H9 (cell line): ENCODE data around the gene NUDT22. TPM values are rescaled to one million over a fixed set of nuclear protein-coding genes. Genes with fewer than 3 reads are reported as not detected.

Source experiments
- DNase-seq: peaks from one replicate; pipeline ENCODE4 v3.0.0-alpha.2; 2017
- H2AFZ ChIP-seq: one replicate; pipeline ENCODE4 v1.6.1; 2013; ENCODE audit warnings: mild to moderate bottlenecking, low read length, control low read depth, moderate library complexity
- H2AK5ac ChIP-seq: 2 replicates; pipeline ENCODE4 v1.6.1; 2013; ENCODE audit warnings: low read length, control low read depth, mixed read lengths; ENCODE audit not compliant: insufficient read length
- H2BK120ac ChIP-seq: one replicate; pipeline ENCODE4 v1.6.1; 2013; ENCODE audit warnings: low read depth, mild to moderate bottlenecking, low read length, control low read depth, inconsistent platforms; ENCODE audit not compliant: poor library complexity, severe bottlenecking
- H2BK12ac ChIP-seq: 2 replicates; pipeline ENCODE4 v1.6.1; 2013; ENCODE audit warnings: low read length, control low read depth, mixed read lengths, low read depth; ENCODE audit not compliant: insufficient read length
- H2BK15ac ChIP-seq: 2 replicates; pipeline ENCODE4 v1.6.1; 2013; ENCODE audit warnings: low read depth, low read length, control low read depth
- H2BK20ac ChIP-seq: one replicate; pipeline ENCODE4 v1.6.1; 2013; ENCODE audit warnings: low read depth, mild to moderate bottlenecking, low read length, control low read depth, inconsistent platforms; ENCODE audit not compliant: poor library complexity, severe bottlenecking
- H2BK5ac ChIP-seq: 2 replicates; pipeline ENCODE4 v1.6.1; 2013; ENCODE audit warnings: low read length, control low read depth, mixed read lengths; ENCODE audit not compliant: insufficient read length
- H3K14ac ChIP-seq: 2 replicates; pipeline ENCODE4 v1.6.1; 2013; ENCODE audit warnings: low read length, control low read depth; ENCODE audit not compliant: insufficient read depth
- H3K18ac ChIP-seq: 2 replicates; pipeline ENCODE4 v1.6.1; 2013; ENCODE audit warnings: low read depth, mild to moderate bottlenecking, mixed read lengths, low read length, control low read depth; ENCODE audit not compliant: insufficient read length
- H3K23ac ChIP-seq: 2 replicates; pipeline ENCODE4 v1.6.1; 2013; ENCODE audit warnings: low read length, control low read depth, mixed read lengths, low read depth; ENCODE audit not compliant: insufficient read length
- H3K23me2 ChIP-seq: 2 replicates; pipeline ENCODE4 v1.6.1; 2013; ENCODE audit warnings: low read depth, mild to moderate bottlenecking, mixed read lengths, low read length, control low read depth; ENCODE audit not compliant: insufficient read length, poor library complexity, severe bottlenecking
- H3K27ac ChIP-seq: 2 replicates; pipeline ENCODE4 v1.5.1; 2013; ENCODE audit warnings: low read length, control low read depth, mixed read lengths, low read depth; ENCODE audit not compliant: insufficient read length
- H3K27me3 ChIP-seq: 2 replicates; pipeline ENCODE4 v1.6.1; 2013; ENCODE audit warnings: low read length, control low read depth, inconsistent platforms; ENCODE audit not compliant: insufficient read depth
- H3K4ac ChIP-seq: 2 replicates; pipeline ENCODE4 v1.6.1; 2013; ENCODE audit warnings: low read depth, mild to moderate bottlenecking, control low read depth, inconsistent platforms, low read length, moderate library complexity
- H3K4me1 ChIP-seq: 2 replicates; pipeline ENCODE4 v1.6.1; 2013; ENCODE audit warnings: low read length, control low read depth, inconsistent platforms; ENCODE audit not compliant: insufficient read depth
- H3K4me2 ChIP-seq: 2 replicates; pipeline ENCODE4 v1.6.1; 2013; ENCODE audit warnings: low read length, control low read depth, mixed read lengths; ENCODE audit not compliant: insufficient read length, insufficient read depth
- H3K56ac ChIP-seq: 2 replicates; pipeline ENCODE4 v1.6.1; 2013; ENCODE audit warnings: low read depth, mild to moderate bottlenecking, mixed read lengths, low read length, control low read depth; ENCODE audit not compliant: insufficient read length
- H3K79me1 ChIP-seq: 2 replicates; pipeline ENCODE4 v1.6.1; 2013; ENCODE audit warnings: low read depth, mild to moderate bottlenecking, moderate library complexity, low read length, control low read depth, inconsistent platforms; ENCODE audit not compliant: insufficient read depth, poor library complexity, severe bottlenecking
- H3K79me2 ChIP-seq: 2 replicates; pipeline ENCODE4 v1.6.1; 2013; ENCODE audit warnings: low read length, control low read depth, inconsistent platforms; ENCODE audit not compliant: insufficient read depth
- H3K9ac ChIP-seq: 2 replicates; pipeline ENCODE4 v1.6.1; 2013; ENCODE audit warnings: low read length, control low read depth, mixed read lengths; ENCODE audit not compliant: insufficient read length; ENCODE audit errors: extremely low read depth
- H3K9me3 ChIP-seq: one replicate; pipeline ENCODE4 v1.6.1; 2013; ENCODE audit warnings: low read depth, low read length, inconsistent platforms; ENCODE audit not compliant: control insufficient read depth
- H3T11ph ChIP-seq: one replicate; pipeline ENCODE4 v1.6.1; 2013; ENCODE audit warnings: mild to moderate bottlenecking, low read length, control low read depth, inconsistent platforms
- H4K20me1 ChIP-seq: one replicate; pipeline ENCODE4 v1.6.1; 2013; ENCODE audit not compliant: control insufficient read depth, insufficient read length, insufficient read depth
- H4K5ac ChIP-seq: 2 replicates; pipeline ENCODE4 v1.6.1; 2013; ENCODE audit warnings: low read depth, mild to moderate bottlenecking, mixed read lengths, low read length, control low read depth; ENCODE audit not compliant: insufficient read length
- H4K8ac ChIP-seq: replicated peaks from 2 replicates; pipeline ENCODE4 v1.6.1; 2013; ENCODE audit warnings: low read length, control low read depth, mixed read lengths, low read depth; ENCODE audit not compliant: insufficient read length
- H4K91ac ChIP-seq: 2 replicates; pipeline ENCODE4 v1.6.1; 2013; ENCODE audit warnings: low read depth, mild to moderate bottlenecking, moderate library complexity, mixed read lengths, low read length, control low read depth; ENCODE audit not compliant: insufficient read length
- H3K27ac Mint-ChIP-seq, 3 experiments: 2 replicates in 2 of 3; 3 replicates in 1 of 3; pipeline ENCODE4 v1.8.0; 2020 to 2021; ENCODE audit warnings: mixed read lengths in 3 of 3, mild to moderate bottlenecking in 1 of 3, moderate library complexity in 1 of 3
- H3K27me3 Mint-ChIP-seq: 2 replicates; pipeline ENCODE4 v1.8.0; 2021; ENCODE audit warnings: low read depth, mild to moderate bottlenecking, moderate library complexity, mixed read lengths
- H3K36me3 Mint-ChIP-seq, 3 experiments: 2 replicates in 2 of 3; 3 replicates in 1 of 3; pipeline ENCODE4 v1.8.0; 2020 to 2021; ENCODE audit warnings: low read depth in 3 of 3, mixed read lengths in 3 of 3; ENCODE audit not compliant: insufficient read depth in 1 of 3
- H3K4me1 Mint-ChIP-seq, 2 experiments: 2 replicates each; pipeline ENCODE4 v1.8.0; 2020; ENCODE audit warnings: mixed read lengths in 2 of 2
- H3K4me3 Mint-ChIP-seq, 2 experiments: 2 replicates in 1 of 2; 3 replicates in 1 of 2; pipeline ENCODE4 v1.8.0; 2020 to 2021; ENCODE audit warnings: mild to moderate bottlenecking in 2 of 2, mixed read lengths in 2 of 2, moderate library complexity in 1 of 2
- H3K9me3 Mint-ChIP-seq, 2 experiments: 2 replicates in 1 of 2; 3 replicates in 1 of 2; pipeline ENCODE4 v1.8.0; 2020; ENCODE audit warnings: mild to moderate bottlenecking in 2 of 2, mixed read lengths in 2 of 2, moderate library complexity in 1 of 2
- WGBS: extraction: QIAGEN DNeasy Blood & Tissue Kit; methylation state at CpG from one replicate; pipeline ENCODE4 v1.1.7; 2013; ENCODE audit warnings: missing lambda C conversion rate, low lambda C conversion rate, mixed read lengths; ENCODE audit not compliant: insufficient read length; ENCODE audit errors: extremely low coverage; 5-methylcytosine and 5-hydroxymethylcytosine counted together
- total RNA-seq: library from RNA; stranded (reverse); gene quantifications from 2 replicates; pipeline ENCODE4 v1.2.1, GENCODE V29; 2021
- TF ChIP-seq, protein P1 (sequence below): fragments of 200-600 bp; sonication (generic); conservative IDR thresholded peaks from 3 replicates; pipeline ENCODE4 v1.8.0; 2021; ENCODE audit warnings: antibody characterized with exemption, mild to moderate bottlenecking

NUDT22 gene
- total RNA-seq, 1 experiment from 2014 or later: 39.6 TPM

DNA sequence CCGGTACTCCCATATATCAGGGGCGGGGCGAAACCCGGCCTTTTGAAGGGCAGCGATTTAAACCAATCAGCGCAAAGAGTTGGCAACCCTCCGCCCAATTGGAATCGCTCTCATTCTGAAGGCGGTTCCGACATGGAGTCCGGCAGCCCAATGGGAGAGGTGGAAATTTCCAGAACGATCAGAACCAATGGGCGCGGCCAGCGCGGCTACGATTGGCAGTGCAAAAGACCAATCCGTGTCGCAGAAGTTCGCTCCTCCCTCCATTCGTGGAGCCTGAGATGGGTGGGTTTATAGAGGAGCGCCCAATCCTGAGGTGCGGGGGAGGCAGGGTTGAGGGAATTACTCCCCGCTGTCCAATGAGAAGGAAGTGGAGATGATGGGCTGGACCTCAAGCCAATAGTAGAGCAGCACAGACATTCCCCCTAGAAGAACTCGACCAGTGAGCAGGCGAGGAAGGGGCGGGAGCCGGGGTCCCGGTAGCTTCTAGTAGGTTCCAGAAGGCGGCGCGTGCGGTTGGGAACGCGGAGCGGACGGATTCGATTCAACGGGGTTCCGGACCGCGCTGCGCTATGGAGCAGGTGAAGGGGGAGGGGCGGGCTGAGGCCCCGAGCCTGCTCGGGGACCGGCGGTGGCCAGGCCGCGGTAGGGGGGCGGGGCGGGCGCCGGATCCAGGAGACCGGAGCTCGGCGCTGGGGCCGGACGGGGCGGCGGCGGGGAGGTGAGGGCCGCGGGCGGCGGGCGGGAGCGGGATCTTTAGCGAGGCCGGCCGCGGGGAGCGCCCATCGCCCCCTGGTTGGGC is 40.2 kb upstream of the NUDT22 start, which contains the start of gene STIP1:
TSS of gene STIP1 (plus strand) at position 479 of the 799 bp plus-strand sequence. CDS start at position 570, 91 bp downstream.
- WGBS: no CpG with 5 or more reads among the region's 74 CpGs
- Histone ChIP-seq H2BK20ac (no peak within 1 kb of the TSS), H3K4me1 (peaks cover 4% of the 10 kb centered on the region; the same call in 1 of the 2 replicates), H2BK12ac (no peak within 1 kb of the TSS), H3K23me2 (peaks cover 8% of the 10 kb centered on the region), H2BK5ac (no peak within 1 kb of the TSS), H3K27ac (no peak within 1 kb of the TSS), H3K9ac (peak within 1 kb of the TSS; percentile 80), H3K56ac (no peak within 1 kb of the TSS), H3K79me1 (peaks cover 5% of the 10 kb centered on the region), H3K4ac (no peak within 1 kb of the TSS), H3K27me3 (no peaks in the 10 kb centered on the region), H2AK5ac (no peak within 1 kb of the TSS), H4K91ac (no peak within 1 kb of the TSS), H3K9me3 (no peaks in the 10 kb centered on the region), H4K8ac (no peak within 1 kb of the TSS), H3T11ph (no peak within 1 kb of the TSS), H2BK15ac (no peak within 1 kb of the TSS; the same call in 1 of the 2 replicates), H3K23ac (no peak within 1 kb of the TSS), H3K79me2 (peaks cover 20% of the 10 kb centered on the region; the same call in 1 of the 2 replicates), H3K4me2 (peak within 1 kb of the TSS; percentile 73), H2AFZ (no peak within 1 kb of the TSS), H3K14ac (peak within 1 kb of the TSS; percentile 94), H4K5ac (peak within 1 kb of the TSS; percentile 36), H3K18ac (peak within 1 kb of the TSS; percentile 89), H2BK120ac (no peak within 1 kb of the TSS), H4K20me1 (peaks cover 3% of the 10 kb centered on the region)
- Mint-ChIP-seq H3K27ac (peak within 1 kb of the TSS; percentile 94 to 98 (median 98)), H3K36me3 (peaks cover 17 to 27% (median 24%) of the 10 kb centered on the region in 3 experiments), H3K9me3 (no peaks in the 10 kb centered on the region), H3K4me3 (no peak within 1 kb of the TSS; a peak in 3 of 5 replicates), H3K27me3 (no peaks in the 10 kb centered on the region; the same call in 1 of the 2 replicates), H3K4me1 (peaks cover 14 to 30% of the 10 kb centered on the region in 2 experiments)
- peak; percentile 100 for DNase-seq
- TF ChIP-seq, protein P1, sequence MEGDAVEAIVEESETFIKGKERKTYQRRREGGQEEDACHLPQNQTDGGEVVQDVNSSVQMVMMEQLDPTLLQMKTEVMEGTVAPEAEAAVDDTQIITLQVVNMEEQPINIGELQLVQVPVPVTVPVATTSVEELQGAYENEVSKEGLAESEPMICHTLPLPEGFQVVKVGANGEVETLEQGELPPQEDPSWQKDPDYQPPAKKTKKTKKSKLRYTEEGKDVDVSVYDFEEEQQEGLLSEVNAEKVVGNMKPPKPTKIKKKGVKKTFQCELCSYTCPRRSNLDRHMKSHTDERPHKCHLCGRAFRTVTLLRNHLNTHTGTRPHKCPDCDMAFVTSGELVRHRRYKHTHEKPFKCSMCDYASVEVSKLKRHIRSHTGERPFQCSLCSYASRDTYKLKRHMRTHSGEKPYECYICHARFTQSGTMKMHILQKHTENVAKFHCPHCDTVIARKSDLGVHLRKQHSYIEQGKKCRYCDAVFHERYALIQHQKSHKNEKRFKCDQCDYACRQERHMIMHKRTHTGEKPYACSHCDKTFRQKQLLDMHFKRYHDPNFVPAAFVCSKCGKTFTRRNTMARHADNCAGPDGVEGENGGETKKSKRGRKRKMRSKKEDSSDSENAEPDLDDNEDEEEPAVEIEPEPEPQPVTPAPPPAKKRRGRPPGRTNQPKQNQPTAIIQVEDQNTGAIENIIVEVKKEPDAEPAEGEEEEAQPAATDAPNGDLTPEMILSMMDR: peak; percentile 37; the same call in 2 of the 3 replicates
